HUES48 (cell line): ENCODE data around the gene RETSAT.
A peak's percentile ranks its signal among the peaks of the same experiment; 100 is the strongest.
"Not testable (repeated sequence)": the region's sequence is repeated elsewhere in the genome, so short reads cannot be mapped to it uniquely, and the experiment has no call there.

Experiments used
- H3K27ac ChIP-seq: one replicate; pipeline ENCODE4 v1.7.0; 2013; ENCODE audit warnings: low read depth, low read length, inconsistent platforms
- H3K27me3 ChIP-seq: 2 replicates; pipeline ENCODE4 v1.6.1; 2013; ENCODE audit warnings: mild to moderate bottlenecking, low read length; ENCODE audit not compliant: control insufficient read depth, insufficient read depth
- H3K36me3 ChIP-seq: 2 replicates; pipeline ENCODE4 v1.6.1; 2013; ENCODE audit warnings: low read length; ENCODE audit not compliant: control insufficient read depth, insufficient read depth
- H3K4me1 ChIP-seq: 2 replicates; pipeline ENCODE4 v1.6.1; 2013; ENCODE audit warnings: mild to moderate bottlenecking, low read length; ENCODE audit not compliant: control insufficient read depth, insufficient read depth
- H3K4me3 ChIP-seq: 2 replicates; pipeline ENCODE4 v1.5.1; 2013; ENCODE audit warnings: mild to moderate bottlenecking, low read depth, low read length
- H3K9ac ChIP-seq: 2 replicates; pipeline ENCODE4 v1.6.1; 2013; ENCODE audit warnings: mild to moderate bottlenecking, low read depth, low read length, moderate library complexity
- H3K9me3 ChIP-seq: 2 replicates; pipeline ENCODE4 v1.6.1; 2013; ENCODE audit warnings: low read length; ENCODE audit not compliant: control insufficient read depth, insufficient read depth

RETSAT gene

DNA sequence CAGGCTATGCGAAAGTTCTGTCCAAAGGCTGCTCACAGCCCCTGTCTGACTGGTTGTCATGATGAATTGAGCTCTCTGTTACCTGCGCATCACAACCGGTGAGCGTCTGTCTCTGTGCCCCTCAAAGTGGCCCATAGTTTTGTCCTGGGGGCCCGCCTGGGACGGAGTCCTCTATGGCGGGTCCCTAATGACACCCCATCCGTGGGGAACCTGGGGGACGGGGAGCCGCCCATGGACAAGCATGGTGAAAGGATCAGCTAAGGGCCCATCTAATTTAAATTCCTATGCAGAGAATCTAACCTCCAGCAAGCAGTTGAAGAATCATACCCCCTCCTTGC, 714 bp upstream of the RETSAT start:
- no peaks in the 10 kb centered on the region for H3K4me1 ChIP-seq
- H3K27me3 ChIP-seq, result no peaks in the 10 kb centered on the region
- peak overlapping the region; percentile 96 for H3K4me3 ChIP-seq
- H3K9me3 ChIP-seq, result no peaks in the 10 kb centered on the region
- peak overlapping the region; percentile 71 for H3K9ac ChIP-seq
- H3K27ac ChIP-seq, result peak overlapping the region; percentile 33
- peaks cover 30% of the 10 kb centered on the region for H3K36me3 ChIP-seq

- no peak overlapping the region for H3K9ac ChIP-seq
- no peak overlapping the region for H3K27ac ChIP-seq
These were observed 447 bp downstream of the RETSAT start for GRCh38 chr2:85353876-85354285.

DNA sequence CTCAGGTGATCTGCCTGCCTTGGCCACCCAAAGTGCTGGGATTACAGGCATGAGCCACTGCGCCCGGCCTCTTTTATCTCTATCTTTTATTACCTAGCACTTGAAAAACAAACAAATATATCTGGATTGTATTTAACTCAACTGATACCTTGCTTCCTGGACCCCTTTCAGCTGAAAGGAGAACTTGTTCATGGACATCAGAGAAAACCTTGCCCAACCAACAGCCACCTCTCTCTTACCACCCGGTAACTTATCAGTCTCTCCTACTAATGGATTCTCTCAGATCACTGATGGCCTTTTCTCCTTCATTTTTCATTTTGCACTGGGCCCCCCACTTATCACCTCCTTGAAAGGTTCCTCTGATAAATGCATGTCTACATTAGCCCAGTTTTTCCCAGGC, 6.7 kb downstream of the RETSAT start:
- peaks cover 56% of the 10 kb centered on the region for H3K36me3 ChIP-seq
- H3K4me1 ChIP-seq, result no peaks in the 10 kb centered on the region
- H3K9ac ChIP-seq, result no peak overlapping the region
- H3K27ac ChIP-seq, result no peak overlapping the region
- H3K27me3 ChIP-seq, result no peaks in the 10 kb centered on the region
- no peak overlapping the region for H3K4me3 ChIP-seq
- H3K9me3 ChIP-seq, result no peaks in the 10 kb centered on the region

More at GRCh38 chr2:85353876-85354285, 447 bp downstream of the RETSAT start:
- Histone ChIP-seq H3K4me3 (peak overlapping the region; percentile 96), H3K4me1 (no peaks in the 10 kb centered on the region), H3K36me3 (peaks cover 39% of the 10 kb centered on the region), H3K9me3 (no peaks in the 10 kb centered on the region), H3K27me3 (no peaks in the 10 kb centered on the region)

DNA sequence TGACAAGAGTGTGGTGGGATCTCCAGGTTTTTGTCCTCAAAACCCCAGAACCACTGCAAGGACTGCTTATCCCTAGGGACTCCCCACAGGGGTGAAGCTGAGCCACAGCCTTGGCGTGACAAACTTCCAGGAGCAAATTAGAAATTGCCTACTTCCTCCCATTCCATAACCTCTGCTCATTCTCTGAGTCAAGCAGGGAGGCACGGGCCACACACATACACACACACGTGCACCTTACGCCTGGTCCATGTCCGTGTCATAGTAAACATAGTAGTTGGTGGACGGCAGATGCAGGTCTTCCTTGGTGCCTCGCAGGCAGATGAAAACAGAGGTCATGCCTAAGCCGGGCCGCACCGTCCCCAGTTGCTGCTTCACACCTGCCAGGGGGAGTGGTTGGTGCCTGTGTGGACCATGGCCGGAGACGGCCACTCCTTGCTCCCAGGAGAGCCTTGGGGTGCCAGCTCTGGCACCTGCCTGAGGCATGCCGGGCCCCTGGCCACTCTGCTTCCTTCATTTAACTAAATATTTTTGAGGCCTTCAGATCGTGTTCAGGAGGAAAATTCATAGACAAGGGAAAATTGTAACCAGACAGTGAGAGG, 9.9 kb downstream of the RETSAT start:
- H3K9me3 ChIP-seq, result no peaks in the 10 kb centered on the region
- no peak overlapping the region for H3K9ac ChIP-seq
- H3K27me3 ChIP-seq, result no peaks in the 10 kb centered on the region
- no peak overlapping the region for H3K27ac ChIP-seq
- H3K4me3 ChIP-seq, result no peak overlapping the region
- H3K36me3 ChIP-seq, result peaks cover 35% of the 10 kb centered on the region
- H3K4me1 ChIP-seq, result peaks cover 6% of the 10 kb centered on the region; the same call in 1 of the 2 replicates

- H3K27ac ChIP-seq, H3K4me1 ChIP-seq, H3K9ac ChIP-seq, H3K9me3 ChIP-seq, H3K27me3 ChIP-seq, H3K4me3 ChIP-seq: not testable (repeated sequence)
- H3K36me3 ChIP-seq, result peaks cover 30% of the 10 kb centered on the region
These were observed 11.0 kb downstream of the RETSAT start for GRCh38 chr2:85343207-85343895.

GRCh38 chr2:85342156-85342555, 12.2 kb downstream of the RETSAT start:
- Histone ChIP-seq H3K4me1 (peaks cover 12% of the 10 kb centered on the region; the same call in 1 of the 2 replicates), H3K27me3 (no peaks in the 10 kb centered on the region), H3K36me3 (peaks cover 26% of the 10 kb centered on the region), H3K9me3 (no peaks in the 10 kb centered on the region), H3K4me3 (no peak overlapping the region), H3K27ac (no peak overlapping the region), H3K9ac (no peak overlapping the region)

GRCh38 chr2:85341269-85342029, 12.9 kb downstream of the RETSAT start:
- H3K36me3 ChIP-seq, result peaks cover 19% of the 10 kb centered on the region; the same call in 1 of the 2 replicates
- H3K9me3 ChIP-seq, result no peaks in the 10 kb centered on the region
- no peak overlapping the region for H3K27ac ChIP-seq
- H3K4me1 ChIP-seq, result peaks cover 12% of the 10 kb centered on the region; the same call in 1 of the 2 replicates
- no peaks in the 10 kb centered on the region for H3K27me3 ChIP-seq
- H3K9ac ChIP-seq, result no peak overlapping the region
- no peak overlapping the region for H3K4me3 ChIP-seq

DNA sequence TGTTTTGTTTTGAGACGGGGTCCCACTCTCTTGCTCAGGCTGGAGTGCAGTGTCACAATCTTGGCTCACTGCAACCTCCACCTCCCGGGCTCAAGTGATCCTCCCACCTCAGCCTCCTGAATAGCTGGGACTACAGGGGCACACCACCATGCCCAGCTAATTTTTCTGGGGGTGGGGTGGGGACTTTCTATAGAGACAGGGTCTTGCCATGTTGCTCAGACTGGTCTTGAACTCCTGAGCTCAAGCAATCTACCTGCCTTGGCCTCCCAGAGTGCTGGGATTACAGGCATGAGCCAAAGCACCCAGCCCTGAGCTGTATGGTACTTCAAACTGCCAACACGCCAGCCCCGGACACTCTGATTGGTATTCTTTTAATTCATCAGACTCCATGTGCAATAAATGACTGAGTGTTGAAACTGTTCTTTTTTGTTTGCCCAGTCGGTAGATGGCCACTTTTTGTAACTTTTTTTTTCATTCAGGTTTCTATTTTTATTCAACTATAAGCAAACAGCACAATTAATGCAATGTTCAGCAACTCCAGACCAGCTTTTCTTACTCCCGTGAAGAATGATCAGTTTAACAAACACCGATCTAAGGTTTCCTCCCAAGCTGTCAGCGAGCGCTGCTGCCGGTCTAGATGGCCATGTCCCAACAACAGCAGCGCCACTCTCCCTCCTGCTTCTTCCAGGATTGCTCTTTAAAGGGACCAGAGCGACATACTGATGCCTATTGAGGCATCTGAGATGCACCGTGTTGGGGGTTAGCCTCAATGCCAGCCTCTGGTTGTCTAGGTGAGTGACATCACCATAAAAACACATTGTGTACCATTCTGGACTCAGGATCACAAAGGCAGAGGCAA, 14.1 kb downstream of the RETSAT start:
- no peak overlapping the region for H3K4me3 ChIP-seq
- no peaks in the 10 kb centered on the region for H3K27me3 ChIP-seq
- H3K27ac ChIP-seq, result no peak overlapping the region
- H3K36me3 ChIP-seq, result peaks cover 7% of the 10 kb centered on the region; the same call in 1 of the 2 replicates
- H3K9me3 ChIP-seq, result no peaks in the 10 kb centered on the region
- H3K9ac ChIP-seq, result no peak overlapping the region
- peaks cover 12% of the 10 kb centered on the region; the same call in 1 of the 2 replicates for H3K4me1 ChIP-seq

GRCh38 chr2:85334928-85335327, 19.4 kb downstream of the RETSAT start:
- Histone ChIP-seq H3K4me1 (peaks cover 8% of the 10 kb centered on the region; the same call in 1 of the 2 replicates), H3K9ac (no peak overlapping the region), H3K4me3 (no peak overlapping the region), H3K36me3 (no peaks in the 10 kb centered on the region), H3K27ac (no peak overlapping the region), H3K9me3 (no peaks in the 10 kb centered on the region), H3K27me3 (no peaks in the 10 kb centered on the region)

DNA sequence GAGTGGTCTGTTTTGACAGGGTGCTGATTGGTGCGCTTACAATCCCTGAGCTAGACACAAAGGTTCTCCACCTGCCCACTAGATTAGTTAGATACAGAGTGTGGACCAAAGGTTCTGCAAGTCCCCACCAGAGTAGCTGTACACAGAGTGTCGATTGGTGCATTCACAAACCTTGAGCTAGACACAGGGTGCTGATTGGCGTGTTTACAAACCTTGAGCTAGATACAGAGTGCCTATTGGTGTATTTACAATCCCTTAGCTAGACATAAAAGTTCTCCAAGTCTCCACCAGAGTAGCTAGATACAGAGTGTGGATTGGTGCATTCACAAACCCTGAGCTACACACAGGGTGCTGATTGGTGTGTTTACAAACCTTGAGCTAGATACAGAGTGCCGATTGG, 20.5 kb downstream of the RETSAT start:
- H3K4me1 ChIP-seq, H3K4me3 ChIP-seq, H3K36me3 ChIP-seq, H3K9me3 ChIP-seq, H3K27me3 ChIP-seq, H3K9ac ChIP-seq, H3K27ac ChIP-seq: not testable (repeated sequence)
